GM12801 (cell line): ENCODE measurements around the gene ZNF219.

Experiments
- TF ChIP-seq, protein P1 (sequence below): IDR thresholded peaks from one replicate; pipeline ENCODE4 v1.5.1; 2011; ENCODE audit warnings: control low read depth; ENCODE audit not compliant: insufficient read length; ENCODE audit errors: extremely low read depth

The ZNF219 gene

GRCh38 chr14:21058903-21059302 is 39.6 kb downstream of the ZNF219 start:
- TF ChIP-seq, protein P1, sequence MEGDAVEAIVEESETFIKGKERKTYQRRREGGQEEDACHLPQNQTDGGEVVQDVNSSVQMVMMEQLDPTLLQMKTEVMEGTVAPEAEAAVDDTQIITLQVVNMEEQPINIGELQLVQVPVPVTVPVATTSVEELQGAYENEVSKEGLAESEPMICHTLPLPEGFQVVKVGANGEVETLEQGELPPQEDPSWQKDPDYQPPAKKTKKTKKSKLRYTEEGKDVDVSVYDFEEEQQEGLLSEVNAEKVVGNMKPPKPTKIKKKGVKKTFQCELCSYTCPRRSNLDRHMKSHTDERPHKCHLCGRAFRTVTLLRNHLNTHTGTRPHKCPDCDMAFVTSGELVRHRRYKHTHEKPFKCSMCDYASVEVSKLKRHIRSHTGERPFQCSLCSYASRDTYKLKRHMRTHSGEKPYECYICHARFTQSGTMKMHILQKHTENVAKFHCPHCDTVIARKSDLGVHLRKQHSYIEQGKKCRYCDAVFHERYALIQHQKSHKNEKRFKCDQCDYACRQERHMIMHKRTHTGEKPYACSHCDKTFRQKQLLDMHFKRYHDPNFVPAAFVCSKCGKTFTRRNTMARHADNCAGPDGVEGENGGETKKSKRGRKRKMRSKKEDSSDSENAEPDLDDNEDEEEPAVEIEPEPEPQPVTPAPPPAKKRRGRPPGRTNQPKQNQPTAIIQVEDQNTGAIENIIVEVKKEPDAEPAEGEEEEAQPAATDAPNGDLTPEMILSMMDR, result no peak

GRCh38 chr14:21057803-21058675 is 40.4 kb downstream of the ZNF219 start, which contains the start of gene RNASE8:
RNASE8 (plus strand) TSS chr14:21057822; CDS start chr14:21057893, 71 bp downstream.
- TF ChIP-seq, protein P1, result no peak

- TF ChIP-seq, protein P1, result no peak
These were observed 41.8 kb downstream of the ZNF219 start for GRCh38 chr14:21056520-21057163.

DNA sequence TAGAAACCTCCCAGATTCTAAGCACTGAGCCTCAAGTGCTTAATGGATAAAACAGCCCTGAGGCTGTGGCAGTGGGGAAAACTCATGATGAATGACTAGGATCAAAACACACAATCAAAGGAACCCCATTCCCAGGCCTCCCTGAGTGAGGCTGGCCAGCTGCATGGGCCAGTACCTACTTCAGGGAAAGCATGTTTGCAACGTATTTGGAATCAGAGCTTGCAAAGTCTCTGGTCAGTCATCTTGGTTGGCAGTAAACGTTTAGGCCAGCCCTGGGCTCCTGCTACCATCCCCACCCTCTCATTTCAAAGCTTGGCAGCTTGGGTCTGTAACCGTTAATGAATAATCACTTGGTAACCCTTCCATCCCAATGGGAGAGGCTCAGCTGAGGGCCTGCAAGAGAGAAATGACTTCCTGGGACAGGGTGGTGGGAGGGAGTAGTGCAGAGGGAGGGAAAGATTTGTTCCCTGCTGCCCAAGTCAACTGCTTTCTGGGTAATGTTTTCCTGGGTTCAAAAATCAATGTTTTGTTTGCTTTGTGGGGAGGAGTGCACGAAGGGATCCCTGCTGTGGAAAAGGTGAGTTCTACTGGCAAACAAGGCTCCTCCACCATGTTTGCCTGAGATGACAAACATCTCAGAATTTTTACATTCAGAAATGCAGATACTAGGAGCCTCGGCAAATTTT is 42.9 kb downstream of the ZNF219 start:
- TF ChIP-seq, protein P1, result no peak

- TF ChIP-seq, protein P1, result no peak
These were observed 43.7 kb downstream of the ZNF219 start for GRCh38 chr14:21054768-21055145.

GRCh38 chr14:21054123-21054767 is 44.2 kb downstream of the ZNF219 start:
- TF ChIP-seq, protein P1, result no peak
